IMR-90 (cell line): ENCODE measurements around the gene ASXL3. TPM values are rescaled to one million over a fixed set of nuclear protein-coding genes. Genes with fewer than 3 reads are reported as not detected.

Experiments
- ATAC-seq: fragments of 200-7000 bp; cut with Tn5 transposase; 2 replicates; pipeline ENCODE4 v1.9.1; 2020; ENCODE audit warnings: low read depth, mild to moderate bottlenecking, moderate library complexity
- BruUV-seq: library from RNA; stranded (reverse); fragments of 400-500 nt; replicated peaks from 2 replicates; lab custom pipeline; 2021; lab: Mats Ljungman, UMichigan
- CTCF ChIA-PET: fragments of 300-600 bp; formaldehyde crosslinking; extraction: SDS; loops from one replicate; lab custom pipeline; 2021; ENCODE audit warnings: antibody characterized with exemption; lab: Yijun Ruan, JAX
- POLR2A ChIA-PET: fragments of 300-600 bp; sonication (Branson Sonifier 250); formaldehyde crosslinking; loops from one replicate; lab custom pipeline; 2022; ENCODE audit warnings: antibody characterized with exemption; ENCODE audit not compliant: unreplicated experiment; lab: Charles Lee
- DNase-seq: peaks from one replicate; pipeline ENCODE4 v3.0.0; 2013
- H2AFZ ChIP-seq: replicated peaks from 2 replicates; pipeline ENCODE3; 2013; ENCODE audit warnings: low read length, mild to moderate bottlenecking; ENCODE audit not compliant: poor library complexity
- H2AK5ac ChIP-seq: 2 replicates; pipeline ENCODE4 v1.6.1; 2013; ENCODE audit warnings: low read depth, low read length, inconsistent platforms
- H2AK9ac ChIP-seq: replicated peaks from 2 replicates; pipeline ENCODE3; 2013; ENCODE audit warnings: mild to moderate bottlenecking, low read depth, low read length, moderate library complexity; ENCODE audit not compliant: poor library complexity
- H2BK120ac ChIP-seq: 2 replicates; pipeline ENCODE4 v1.6.1; 2013; ENCODE audit warnings: low read depth, low read length, inconsistent platforms
- H2BK15ac ChIP-seq: 3 replicates; pipeline ENCODE4 v1.6.1; 2013; ENCODE audit warnings: low read depth, low read length, inconsistent platforms
- H2BK20ac ChIP-seq: 2 replicates; pipeline ENCODE4 v1.6.1; 2013; ENCODE audit warnings: low read depth, mild to moderate bottlenecking, inconsistent platforms, low read length, moderate library complexity
- H2BK5ac ChIP-seq: 2 replicates; pipeline ENCODE4 v1.6.1; 2013; ENCODE audit warnings: mild to moderate bottlenecking, low read depth, low read length, inconsistent platforms; ENCODE audit not compliant: poor library complexity, severe bottlenecking
- H3K14ac ChIP-seq: replicated peaks from 2 replicates; pipeline ENCODE4 v1.6.1; 2013; ENCODE audit warnings: low read depth, low read length, inconsistent platforms
- H3K18ac ChIP-seq: 2 replicates; pipeline ENCODE4 v1.6.1; 2013; ENCODE audit warnings: low read depth, low read length, control low read depth
- H3K23ac ChIP-seq: 2 replicates; pipeline ENCODE4 v1.6.1; 2013; ENCODE audit warnings: low read depth, low read length, inconsistent platforms
- H3K27ac ChIP-seq: 2 replicates; pipeline ENCODE4 v1.5.1; 2013; ENCODE audit warnings: mild to moderate bottlenecking, control low read depth, low read length; ENCODE audit not compliant: insufficient read depth
- H3K27me3 ChIP-seq: 2 replicates; pipeline ENCODE4 v1.6.1; 2013; ENCODE audit warnings: low read length; ENCODE audit not compliant: control insufficient read depth, insufficient read depth
- H3K36me3 ChIP-seq: 2 replicates; pipeline ENCODE4 v1.6.1; 2013; ENCODE audit warnings: low read length, mixed read lengths; ENCODE audit not compliant: control insufficient read depth, insufficient read depth
- H3K4ac ChIP-seq: 2 replicates; pipeline ENCODE4 v1.6.1; 2013; ENCODE audit warnings: low read depth, low read length, inconsistent platforms
- H3K4me1 ChIP-seq: 2 replicates; pipeline ENCODE4 v1.6.1; 2013; ENCODE audit warnings: low read length, mixed read lengths; ENCODE audit not compliant: control insufficient read depth, insufficient read depth
- H3K4me2 ChIP-seq: 2 replicates; pipeline ENCODE4 v1.6.1; 2013; ENCODE audit warnings: low read depth, mild to moderate bottlenecking, control low read depth, low read length, moderate library complexity
- H3K4me3 ChIP-seq: 2 replicates; pipeline ENCODE4 v1.5.1; 2013; ENCODE audit warnings: low read depth, mild to moderate bottlenecking, control low read depth, low read length, moderate library complexity; ENCODE audit not compliant: insufficient read depth
- H3K56ac ChIP-seq: 2 replicates; pipeline ENCODE4 v1.6.1; 2013; ENCODE audit warnings: low read length, inconsistent platforms; ENCODE audit not compliant: insufficient read depth; ENCODE audit errors: extremely low read depth
- H3K79me1 ChIP-seq, 2 experiments: 2 replicates each; pipeline ENCODE4 v1.6.1; 2013; ENCODE audit warnings: low read length in 2 of 2, inconsistent platforms in 1 of 2, low read depth in 1 of 2
- H3K9ac ChIP-seq: 2 replicates; pipeline ENCODE4 v1.6.1; 2013; ENCODE audit warnings: low read depth, low read length, control low read depth
- H3K9me1 ChIP-seq: 2 replicates; pipeline ENCODE4 v1.6.1; 2013; ENCODE audit warnings: low read length, inconsistent platforms; ENCODE audit not compliant: insufficient read depth
- H3K9me3 ChIP-seq: 2 replicates; pipeline ENCODE4 v1.6.1; 2013; ENCODE audit warnings: low read length; ENCODE audit not compliant: control insufficient read depth, insufficient read depth
- H4K20me1 ChIP-seq: 2 replicates; pipeline ENCODE4 v1.6.1; 2013; ENCODE audit warnings: low read length, inconsistent platforms; ENCODE audit not compliant: insufficient read depth
- H4K5ac ChIP-seq: 2 replicates; pipeline ENCODE4 v1.6.1; 2013; ENCODE audit warnings: mild to moderate bottlenecking, low read depth, low read length, control low read depth
- H4K8ac ChIP-seq, 2 experiments: 2 replicates each; pipeline ENCODE4 v1.6.1; 2013; ENCODE audit warnings: low read depth in 2 of 2, low read length in 2 of 2, control low read depth in 1 of 2, inconsistent platforms in 1 of 2
- H4K91ac ChIP-seq: 2 replicates; pipeline ENCODE4 v1.6.1; 2013; ENCODE audit warnings: low read depth, low read length, inconsistent platforms; ENCODE audit not compliant: insufficient read depth
- BHLHE40 ChIP-seq: fragments of 150-350 bp; IDR thresholded peaks from 2 replicates; pipeline ENCODE4 v1.6.1; 2016; ENCODE audit warnings: mild to moderate bottlenecking, low read depth, low read length
- CEBPB ChIP-seq: IDR thresholded peaks from 2 replicates; pipeline ENCODE4 v1.6.1; 2012; ENCODE audit warnings: low read depth, low read length, improper control_type of control experiment
- CHD1 ChIP-seq: IDR thresholded peaks from 2 replicates; pipeline ENCODE4 v1.6.1; 2012; ENCODE audit warnings: low read depth, low read length, improper control_type of control experiment
- FOS ChIP-seq: fragments of 150-350 bp; IDR thresholded peaks from 2 replicates; pipeline ENCODE4 v1.6.1; 2016; ENCODE audit warnings: low read depth, low read length
- MAFK ChIP-seq: IDR thresholded peaks from 2 replicates; pipeline ENCODE4 v1.6.1; 2012; ENCODE audit warnings: low read depth, low read length, improper control_type of control experiment
- MAZ ChIP-seq: IDR thresholded peaks from 2 replicates; pipeline ENCODE4 v1.6.1; 2012; ENCODE audit warnings: low read depth, mild to moderate bottlenecking, low read length, improper control_type of control experiment, moderate library complexity, borderline replicate concordance
- MXI1 ChIP-seq: IDR thresholded peaks from 2 replicates; pipeline ENCODE4 v1.6.1; 2012; ENCODE audit warnings: low read depth, mild to moderate bottlenecking, low read length, moderate library complexity, borderline replicate concordance
- POLR2A ChIP-seq: IDR thresholded peaks from 2 replicates; pipeline ENCODE4 v1.6.1; 2012; ENCODE audit warnings: mild to moderate bottlenecking, low read depth, low read length
- RAD21 ChIP-seq: IDR thresholded peaks from 2 replicates; pipeline ENCODE4 v1.6.1; 2012; ENCODE audit warnings: low read length, improper control_type of control experiment
- RCOR1 ChIP-seq: IDR thresholded peaks from 2 replicates; pipeline ENCODE4 v1.6.1; 2012; ENCODE audit warnings: mild to moderate bottlenecking, low read length, improper control_type of control experiment; ENCODE audit not compliant: insufficient replicate concordance
- RFX5 ChIP-seq: IDR thresholded peaks from 2 replicates; pipeline ENCODE4 v1.8.0; 2012; ENCODE audit warnings: low read depth, mild to moderate bottlenecking, low read length, moderate library complexity
- SMC3 ChIP-seq: fragments of 150-350 bp; IDR thresholded peaks from 2 replicates; pipeline ENCODE4 v1.6.1; 2016; ENCODE audit warnings: low read depth, mild to moderate bottlenecking, antibody characterized with exemption, low read length, moderate library complexity
- USF2 ChIP-seq: fragments of 150-350 bp; IDR thresholded peaks from 2 replicates; pipeline ENCODE4 v1.6.1; 2017; ENCODE audit warnings: mild to moderate bottlenecking, antibody characterized with exemption, low read length, low read depth
- dilution Hi-C: fragments of 300-500 bp; cut with HindIII; formaldehyde crosslinking; loops from one replicate; pipeline ENCODE4 v1.14.3; 2018; ENCODE audit warnings: low sequenced_read_pairs; ENCODE audit not compliant: unreplicated experiment
- in situ Hi-C: fragments of 300-500 bp; cut with MboI; formaldehyde crosslinking; loops from 3 replicates; pipeline ENCODE4 v1.14.3; 2019; ENCODE audit warnings: low sequenced_read_pairs, inconsistent platforms, mixed read lengths
- intact Hi-C: fragments of 100-400 bp; cut with micrococcal nuclease; formaldehyde crosslinking; loops from 2 replicates; pipeline ENCODE4 v1.10.0; 2022
- polyA plus RNA-seq, 3 experiments: library from polyadenylated mRNA; depleted of rRNA; stranded (reverse); fragments of >200 nt; gene quantifications; 2 replicates each; pipeline ENCODE4 v1.2.3, GENCODE V29; 2012; ENCODE audit warnings: low replicate concordance in 1 of 3
- total RNA-seq: library from RNA; depleted of rRNA; stranded (reverse); fragments of >200 nt; gene quantifications from 2 replicates; pipeline ENCODE4 v1.2.3, GENCODE V29; 2012
- TF ChIP-seq, protein P1 (sequence below): fragments of 150-350 bp; IDR thresholded peaks from 2 replicates; pipeline ENCODE4 v1.6.1; 2016; ENCODE audit warnings: low read depth, mild to moderate bottlenecking, low read length, moderate library complexity, borderline replicate concordance
- TF ChIP-seq, protein P2 (sequence below): conservative IDR thresholded peaks from 2 replicates; pipeline ENCODE4 v1.5.1; 2012; ENCODE audit warnings: mild to moderate bottlenecking, low read depth, low read length, improper control_type of control experiment

ASXL3 gene
- total and polyA plus RNA-seq, 2 of the 4 experiments (the other 2 are of a cell fraction), result 0.03 to 0.54 TPM

- no peaks in the 10 kb centered on the region for H3K9me3 ChIP-seq
- H2BK15ac ChIP-seq, result no peak overlapping the region
- H3K79me1 ChIP-seq, result no peaks in the 10 kb centered on the region
- no peak overlapping the region for H3K23ac ChIP-seq
- H3K4me3 ChIP-seq, result no peak overlapping the region
- H3K56ac ChIP-seq, result no peak overlapping the region
- H3K27me3 ChIP-seq, result peaks cover 20% of the 10 kb centered on the region
- H3K4ac ChIP-seq, result no peak overlapping the region
- no peak for DNase-seq
- no peak overlapping the region for H2BK5ac ChIP-seq
- H3K9ac ChIP-seq, result no peak overlapping the region
- intact Hi-C loops, result loop anchor here (5.0 kb wide), 1 partner anchor 182 kb away; no protein-coding TSS in a partner anchor
- no peak overlapping the region for H3K4me2 ChIP-seq
- ChIA-PET POLR2A (no interaction called here), CTCF (no interaction called here)
- H2AFZ ChIP-seq, result no peak overlapping the region
- peaks cover 4% of the 10 kb centered on the region for H3K4me1 ChIP-seq
- no peak overlapping the region for H4K8ac ChIP-seq
- no peak for TF ChIP-seq MAFK
- TF ChIP-seq CHD1, result no peak
- no peak for TF ChIP-seq CEBPB
- TF ChIP-seq MAZ, result no peak
- TF ChIP-seq FOS, result no peak
- TF ChIP-seq, protein P1, sequence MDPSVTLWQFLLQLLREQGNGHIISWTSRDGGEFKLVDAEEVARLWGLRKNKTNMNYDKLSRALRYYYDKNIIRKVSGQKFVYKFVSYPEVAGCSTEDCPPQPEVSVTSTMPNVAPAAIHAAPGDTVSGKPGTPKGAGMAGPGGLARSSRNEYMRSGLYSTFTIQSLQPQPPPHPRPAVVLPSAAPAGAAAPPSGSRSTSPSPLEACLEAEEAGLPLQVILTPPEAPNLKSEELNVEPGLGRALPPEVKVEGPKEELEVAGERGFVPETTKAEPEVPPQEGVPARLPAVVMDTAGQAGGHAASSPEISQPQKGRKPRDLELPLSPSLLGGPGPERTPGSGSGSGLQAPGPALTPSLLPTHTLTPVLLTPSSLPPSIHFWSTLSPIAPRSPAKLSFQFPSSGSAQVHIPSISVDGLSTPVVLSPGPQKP, result no peak
- TF ChIP-seq USF2, result no peak
- TF ChIP-seq RFX5, result no peak
- TF ChIP-seq, protein P2, sequence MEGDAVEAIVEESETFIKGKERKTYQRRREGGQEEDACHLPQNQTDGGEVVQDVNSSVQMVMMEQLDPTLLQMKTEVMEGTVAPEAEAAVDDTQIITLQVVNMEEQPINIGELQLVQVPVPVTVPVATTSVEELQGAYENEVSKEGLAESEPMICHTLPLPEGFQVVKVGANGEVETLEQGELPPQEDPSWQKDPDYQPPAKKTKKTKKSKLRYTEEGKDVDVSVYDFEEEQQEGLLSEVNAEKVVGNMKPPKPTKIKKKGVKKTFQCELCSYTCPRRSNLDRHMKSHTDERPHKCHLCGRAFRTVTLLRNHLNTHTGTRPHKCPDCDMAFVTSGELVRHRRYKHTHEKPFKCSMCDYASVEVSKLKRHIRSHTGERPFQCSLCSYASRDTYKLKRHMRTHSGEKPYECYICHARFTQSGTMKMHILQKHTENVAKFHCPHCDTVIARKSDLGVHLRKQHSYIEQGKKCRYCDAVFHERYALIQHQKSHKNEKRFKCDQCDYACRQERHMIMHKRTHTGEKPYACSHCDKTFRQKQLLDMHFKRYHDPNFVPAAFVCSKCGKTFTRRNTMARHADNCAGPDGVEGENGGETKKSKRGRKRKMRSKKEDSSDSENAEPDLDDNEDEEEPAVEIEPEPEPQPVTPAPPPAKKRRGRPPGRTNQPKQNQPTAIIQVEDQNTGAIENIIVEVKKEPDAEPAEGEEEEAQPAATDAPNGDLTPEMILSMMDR, result no peak
- no peak for TF ChIP-seq RAD21
- TF ChIP-seq BHLHE40, result no peak
- TF ChIP-seq MXI1, result no peak
- TF ChIP-seq SMC3, result no peak
- no peak for TF ChIP-seq POLR2A
- TF ChIP-seq RCOR1, result no peak
- H2AK5ac ChIP-seq, result no peak overlapping the region
- no peak overlapping the region for H3K18ac ChIP-seq
- peaks cover 3% of the 10 kb centered on the region; the same call in 1 of the 2 replicates for H3K9me1 ChIP-seq
- BruUV-seq, result no TSS peak
- no peaks in the 10 kb centered on the region for H4K20me1 ChIP-seq
- H2AK9ac ChIP-seq, result no peak overlapping the region
- no peak overlapping the region for H3K27ac ChIP-seq
- in situ Hi-C loops, result no loop called here
- H3K36me3 ChIP-seq, result no peaks in the 10 kb centered on the region
- ATAC-seq, result no peak
- dilution Hi-C loops, result no loop called here
- no peak overlapping the region for H2BK20ac ChIP-seq
- no peak overlapping the region for H3K14ac ChIP-seq
- H2BK120ac ChIP-seq, result no peak overlapping the region
- H4K91ac ChIP-seq, result no peak overlapping the region
- H4K5ac ChIP-seq, result no peak overlapping the region
Measured at GRCh38 chr18:33575451-33575850, 2.6 kb upstream of the ASXL3 start.
